HG02943 (cell line): Measurements from ENCODE around the gene BTF3L4.

Experiments
- ATAC-seq: cut with Tn5 transposase; IDR thresholded peaks from one replicate; pipeline ENCODE4 v1.9.1; 2021; ENCODE audit warnings: mild to moderate bottlenecking, low read depth, moderate library complexity; ENCODE audit not compliant: unreplicated experiment

Gene BTF3L4

DNA sequence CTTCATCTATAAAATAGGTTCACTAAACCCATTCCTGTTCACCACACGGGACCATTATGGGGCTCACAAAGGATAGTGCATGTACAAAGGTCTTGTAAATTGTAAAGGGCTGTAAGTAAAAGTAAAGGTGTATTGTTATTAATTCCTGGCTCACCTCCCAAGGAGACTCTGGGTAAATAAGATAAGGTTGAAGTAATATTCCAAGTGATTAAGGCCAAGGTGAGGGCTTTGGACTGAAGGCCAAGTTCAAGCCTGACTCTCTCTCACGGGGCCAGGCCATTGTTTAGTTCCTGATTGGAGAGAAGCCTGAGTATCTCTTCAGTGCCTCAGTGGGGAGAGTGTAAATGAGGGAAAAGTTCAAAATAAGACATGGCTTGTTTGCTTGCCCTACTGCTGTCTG lies 66.3 kb downstream of the BTF3L4 start:
- no peak for ATAC-seq

DNA sequence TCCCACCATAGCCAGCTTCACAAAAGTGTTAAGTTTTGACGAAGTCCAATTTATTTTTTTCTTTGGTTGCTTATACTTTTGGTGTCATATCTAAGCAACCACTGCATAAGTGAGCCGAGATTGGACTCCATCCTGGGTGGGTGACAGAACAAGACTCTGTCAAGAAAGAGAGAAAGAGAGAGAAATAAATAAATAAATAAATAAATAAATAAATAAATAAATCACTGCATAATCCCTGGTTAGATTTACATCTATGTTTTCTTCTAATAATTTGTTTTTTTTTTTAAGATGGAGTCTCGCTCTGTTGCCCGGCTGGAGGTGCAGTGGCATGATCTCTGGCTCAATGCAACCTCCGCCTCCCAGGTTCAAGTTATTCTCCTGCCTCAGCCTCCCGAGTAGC lies 67.5 kb downstream of the BTF3L4 start:
- no peak for ATAC-seq

DNA sequence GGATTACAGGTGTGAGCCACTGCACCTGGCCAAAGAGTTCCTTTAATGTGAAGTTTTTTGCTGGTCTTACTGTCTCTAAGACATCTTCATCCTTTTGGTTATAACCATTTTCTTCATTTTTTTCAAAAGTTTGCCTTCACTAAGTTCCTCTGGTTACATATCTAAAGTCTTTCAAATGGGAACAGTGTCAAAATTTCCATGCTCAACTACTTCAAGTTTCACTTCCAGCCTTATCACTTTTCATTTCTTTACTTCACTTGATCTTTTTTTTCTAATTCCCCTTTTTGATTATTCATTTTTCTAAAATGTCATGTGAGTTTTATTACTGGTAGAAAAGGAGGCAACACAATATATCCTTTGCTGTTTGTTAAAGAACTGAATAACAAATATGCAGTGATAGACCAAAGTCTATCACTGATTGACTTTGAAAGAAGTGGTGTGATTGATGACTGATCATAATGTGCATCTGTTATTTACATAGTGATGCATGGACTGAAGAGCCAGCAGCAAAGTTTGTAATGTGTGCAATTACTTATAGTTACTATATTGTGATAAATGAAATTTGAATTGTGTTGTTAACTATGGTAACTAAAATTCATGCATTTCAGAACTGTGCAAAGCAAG lies 69.8 kb downstream of the BTF3L4 start:
- ATAC-seq: no peak

DNA sequence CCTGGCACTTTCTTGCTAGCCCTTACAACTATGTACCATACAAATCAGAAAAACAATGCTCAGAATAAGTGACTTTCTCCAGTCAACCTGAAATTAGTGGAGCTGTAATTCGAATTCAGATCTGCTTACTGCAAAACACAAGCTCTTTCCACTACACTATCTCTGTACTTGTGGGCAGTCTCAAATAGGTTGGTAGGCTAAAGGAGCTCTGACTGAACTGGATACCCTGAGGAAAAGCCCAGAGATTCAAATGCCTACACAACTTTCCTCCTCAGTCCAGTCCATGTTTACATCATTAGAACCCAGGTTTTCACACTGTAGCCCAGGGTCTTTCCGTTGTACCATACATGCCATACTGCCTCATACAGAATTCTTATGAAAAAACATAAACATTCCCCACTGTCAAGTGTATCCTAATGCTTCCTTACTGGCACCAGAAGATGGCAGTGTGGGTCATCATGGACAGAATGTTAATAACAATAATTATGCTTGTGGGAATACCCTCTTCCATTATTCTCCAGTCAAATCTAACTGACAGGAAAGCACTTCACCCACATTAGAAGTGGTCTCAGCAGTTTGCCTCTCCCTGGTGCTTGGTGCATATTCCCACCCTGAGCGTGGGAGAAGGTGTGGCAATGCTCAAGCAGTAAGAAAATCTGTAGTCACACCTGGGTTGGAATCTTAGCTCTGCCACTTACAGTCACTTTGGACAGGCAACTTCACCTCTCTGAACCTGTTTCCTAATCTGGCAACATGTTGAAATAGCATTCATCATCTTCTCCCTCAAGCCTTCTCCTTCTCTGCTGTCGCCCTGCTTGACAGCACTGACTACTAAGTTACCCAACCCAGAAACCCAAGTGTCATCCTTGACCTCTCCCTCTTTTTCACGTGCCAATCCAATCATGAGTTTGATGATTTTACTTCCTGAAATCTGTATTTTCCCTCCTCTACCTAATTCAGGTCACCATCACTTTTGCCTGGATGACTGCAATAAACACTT lies 71.4 kb downstream of the BTF3L4 start:
- ATAC-seq: no peak

DNA sequence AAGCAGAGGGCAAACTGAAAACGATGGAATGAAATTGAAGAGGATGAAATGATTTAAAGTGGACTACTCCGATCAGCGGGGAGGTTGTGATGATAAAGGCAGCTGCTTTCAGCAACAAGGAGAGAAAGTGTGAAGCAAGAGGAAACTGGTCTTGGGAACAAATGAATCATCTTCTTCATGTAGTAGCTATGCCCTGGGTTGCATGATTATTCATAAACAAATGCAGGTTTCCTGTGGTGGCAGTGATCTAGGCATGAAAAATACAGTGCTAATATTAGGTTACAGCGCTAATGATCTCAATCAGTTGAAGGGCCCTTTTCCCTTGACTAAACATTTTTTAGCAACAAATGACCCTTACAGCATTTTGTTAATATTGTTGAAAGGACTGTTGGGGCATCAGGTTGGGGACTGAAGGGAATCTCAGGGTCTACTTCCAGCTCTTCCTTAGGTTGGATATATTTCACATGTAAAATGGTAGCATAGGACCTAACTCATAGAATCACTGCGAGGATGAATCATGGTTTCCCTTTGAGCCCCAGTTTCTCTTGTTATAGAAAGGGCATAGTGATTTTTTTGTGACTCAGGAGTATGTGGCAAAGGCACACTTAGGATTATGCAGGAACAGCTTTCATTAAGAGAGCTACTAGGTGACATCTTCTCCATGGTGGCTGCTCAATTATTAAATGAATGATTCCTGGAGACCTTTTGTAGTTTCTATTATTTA lies 83.9 kb downstream of the BTF3L4 start:
- no peak for ATAC-seq
